Erythroblast (primary cell): ENCODE measurements around the gene HEG1.

Experiments
- DNase-seq, 2 experiments: peaks; one replicate each; lab custom pipeline; 2025; lab: John Stamatoyannopoulos, UW
- GATA1 ChIP-seq: IDR thresholded peaks from 2 replicates; pipeline ENCODE4 v1.6.1; 2011; ENCODE audit warnings: low read depth, mild to moderate bottlenecking, control low read depth, low read length, moderate library complexity
- POLR2A ChIP-seq: IDR thresholded peaks from 2 replicates; pipeline ENCODE4 v1.6.1; 2011; ENCODE audit warnings: mild to moderate bottlenecking, low read length

The HEG1 gene

DNA sequence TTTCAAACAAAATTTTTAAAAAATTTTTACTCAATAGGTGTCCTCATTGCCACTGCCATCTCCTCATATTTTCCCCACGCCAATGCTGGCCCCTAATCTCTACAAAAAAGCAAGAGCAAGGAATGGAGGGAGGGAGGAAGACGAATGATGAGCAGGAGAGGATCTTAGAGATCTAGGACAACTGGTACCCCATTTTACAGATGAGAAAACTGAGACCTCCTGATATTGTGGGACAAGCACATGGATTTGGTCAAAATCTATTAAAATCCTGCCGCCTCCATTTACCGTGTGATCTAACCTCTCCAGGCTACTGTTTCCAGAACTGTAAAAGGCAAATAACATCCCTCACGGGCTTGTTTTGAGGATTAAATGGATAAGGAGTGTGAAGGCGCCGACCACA, 4.6 kb downstream of the HEG1 start:
- DNase-seq: no peak

DNA sequence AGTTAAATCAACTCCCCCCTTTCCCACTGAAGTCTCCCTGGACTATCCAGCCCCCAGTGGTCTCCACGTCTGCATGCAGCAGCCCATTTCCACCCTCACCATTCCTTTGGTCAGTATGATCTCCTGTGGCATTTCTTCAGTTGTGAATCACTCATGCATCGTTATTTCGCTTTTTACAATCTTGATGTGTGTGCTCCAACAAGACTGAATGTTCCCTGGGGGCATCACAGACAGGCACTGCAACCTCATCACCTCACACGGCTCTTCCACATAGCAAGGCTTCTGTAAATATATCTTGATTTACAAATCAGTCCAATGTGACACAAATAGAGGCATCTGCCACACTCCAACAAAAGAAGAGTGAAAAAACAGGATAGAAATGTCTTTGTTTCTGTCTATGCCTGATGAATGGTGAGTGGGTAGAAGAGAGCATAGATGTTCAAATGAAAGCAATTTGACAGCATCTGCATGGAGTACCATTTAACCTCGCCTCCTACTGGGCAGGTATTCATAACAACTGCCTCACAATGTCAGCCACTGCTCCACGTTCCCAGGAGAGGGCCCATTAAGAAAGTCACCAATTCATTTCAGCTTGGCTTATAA, 5.2 kb downstream of the HEG1 start:
- TF ChIP-seq POLR2A: no peak
- no peak for TF ChIP-seq GATA1
- no peak for DNase-seq

More for the DNA sequence above, 4.6 kb downstream of the HEG1 start:
- no peak for TF ChIP-seq POLR2A
- no peak for TF ChIP-seq GATA1

DNA sequence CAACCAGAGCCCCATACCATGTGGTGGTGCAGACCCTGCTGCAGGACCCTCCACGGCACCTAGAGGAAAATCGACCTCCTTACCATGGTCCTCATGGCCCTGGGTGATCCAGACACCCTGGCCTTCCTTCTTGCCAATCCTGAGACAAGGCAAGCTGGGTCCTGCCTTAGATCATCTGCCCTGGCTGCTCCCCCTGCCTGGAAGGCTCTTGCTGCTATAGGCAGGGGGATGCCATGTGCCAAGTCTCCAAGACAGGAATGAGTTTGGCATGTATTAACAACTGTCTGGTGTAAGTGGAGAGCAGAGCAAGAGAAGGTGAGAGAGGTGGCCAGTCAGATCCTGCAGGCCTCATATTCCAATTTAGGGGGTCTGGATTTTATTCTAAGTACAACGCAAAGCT, 7.5 kb downstream of the HEG1 start:
- DNase-seq: no peak
- TF ChIP-seq GATA1: no peak
- TF ChIP-seq POLR2A: no peak

DNA sequence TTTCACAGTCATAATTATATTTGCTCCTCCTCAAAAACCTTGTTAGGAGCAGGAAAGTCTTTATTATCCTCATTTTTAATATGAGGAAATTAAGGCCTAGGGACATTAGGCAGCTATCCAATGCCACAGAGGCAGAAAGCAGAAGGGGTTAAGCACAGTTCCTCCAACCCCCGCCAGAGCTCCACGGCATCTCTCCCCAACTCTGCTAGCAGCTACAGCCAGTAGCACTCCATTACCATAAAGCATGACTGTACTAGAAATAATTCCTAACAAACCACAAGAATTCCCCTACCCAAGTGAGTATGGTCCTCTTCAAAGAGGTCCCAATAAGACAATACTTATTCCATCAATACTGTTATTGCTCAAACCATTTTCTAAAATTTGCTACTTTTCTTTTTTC, 9.8 kb downstream of the HEG1 start:
- TF ChIP-seq POLR2A (no peak), GATA1 (no peak)
- DNase-seq: no peak

DNA sequence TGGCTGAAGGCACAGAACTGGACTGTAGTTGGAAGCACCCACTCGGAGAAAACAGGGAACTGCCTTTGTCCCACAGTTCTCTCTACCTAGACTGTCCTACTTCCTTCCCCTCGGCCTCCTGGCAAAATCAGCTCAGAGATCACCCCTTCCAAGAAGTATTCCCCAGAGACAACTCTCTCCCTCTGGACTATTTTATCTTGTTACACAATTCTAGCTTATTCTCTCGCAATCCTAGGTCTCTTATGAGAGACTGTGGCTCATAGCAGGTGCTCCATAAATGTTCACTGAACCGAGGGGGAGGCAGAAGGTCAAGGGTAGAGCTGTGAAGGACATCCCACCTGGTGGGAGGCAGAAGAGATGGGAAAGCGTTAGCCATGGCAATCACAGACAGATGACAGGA, 10.6 kb downstream of the HEG1 start:
- DNase-seq: no peak
- TF ChIP-seq GATA1: no peak
- no peak for TF ChIP-seq POLR2A

DNA sequence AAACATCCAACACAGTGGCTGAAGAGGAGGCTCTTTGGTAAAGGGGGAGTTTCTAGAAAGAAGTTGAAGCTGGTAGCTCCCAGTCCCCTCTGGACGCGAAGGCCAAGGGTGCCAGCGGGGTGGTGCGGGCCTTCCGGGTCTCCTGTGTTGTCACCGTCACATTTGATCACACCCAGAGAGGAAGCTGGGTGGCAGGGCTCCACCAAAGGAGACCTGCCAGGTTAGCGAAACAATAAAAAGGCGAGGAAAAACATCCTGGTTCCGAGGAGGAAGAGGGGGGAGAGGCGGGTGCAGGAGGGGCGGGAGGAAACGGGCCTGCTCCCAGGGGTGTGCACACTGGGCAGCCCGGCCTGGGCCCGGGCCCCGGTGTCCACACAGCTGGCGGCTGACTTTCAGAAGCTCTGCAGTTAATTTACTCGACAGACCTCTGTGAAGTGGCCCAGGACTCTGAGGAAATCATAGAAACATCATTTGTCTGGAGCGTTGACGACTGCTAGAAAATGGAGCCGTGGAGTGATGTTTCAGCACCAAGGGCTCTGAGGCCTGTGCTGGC, 12.1 kb downstream of the HEG1 start:
- no peak for DNase-seq
- TF ChIP-seq POLR2A (no peak), GATA1 (no peak)

DNA sequence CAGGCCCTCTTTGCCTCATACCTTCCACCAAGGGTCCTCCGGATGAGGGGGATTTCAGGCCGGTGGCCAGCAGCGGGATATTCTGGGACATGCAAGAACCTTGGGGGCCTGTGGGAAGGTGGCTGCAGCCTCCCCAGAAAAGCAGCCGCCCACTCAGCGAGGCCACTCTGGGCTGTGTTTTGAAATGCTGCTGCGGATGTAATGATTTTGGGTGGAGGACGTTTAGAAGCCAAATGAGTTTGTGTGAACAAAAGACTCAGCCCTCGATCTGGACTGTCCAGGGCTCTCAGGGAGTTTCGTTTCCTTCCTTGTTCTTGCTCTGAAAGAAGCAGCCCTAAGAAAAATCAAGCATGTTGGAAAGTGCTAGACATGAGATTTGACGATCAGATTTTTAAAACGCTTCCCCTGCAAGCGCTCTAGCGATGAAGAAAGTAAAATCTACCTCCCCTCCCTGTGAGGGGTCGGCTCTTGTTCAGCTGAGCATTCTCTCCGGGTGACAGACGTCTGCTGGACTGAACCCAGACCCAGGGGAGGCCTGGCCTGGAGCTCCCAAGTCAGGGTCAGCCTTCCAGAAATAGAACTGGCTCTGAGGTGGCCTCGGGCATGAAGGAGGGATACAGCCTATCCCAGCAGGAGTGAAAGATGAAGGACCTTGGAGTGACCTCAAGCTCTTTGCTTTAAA, 12.9 kb downstream of the HEG1 start:
- no peak for DNase-seq
- TF ChIP-seq GATA1: no peak
- TF ChIP-seq POLR2A: no peak

DNA sequence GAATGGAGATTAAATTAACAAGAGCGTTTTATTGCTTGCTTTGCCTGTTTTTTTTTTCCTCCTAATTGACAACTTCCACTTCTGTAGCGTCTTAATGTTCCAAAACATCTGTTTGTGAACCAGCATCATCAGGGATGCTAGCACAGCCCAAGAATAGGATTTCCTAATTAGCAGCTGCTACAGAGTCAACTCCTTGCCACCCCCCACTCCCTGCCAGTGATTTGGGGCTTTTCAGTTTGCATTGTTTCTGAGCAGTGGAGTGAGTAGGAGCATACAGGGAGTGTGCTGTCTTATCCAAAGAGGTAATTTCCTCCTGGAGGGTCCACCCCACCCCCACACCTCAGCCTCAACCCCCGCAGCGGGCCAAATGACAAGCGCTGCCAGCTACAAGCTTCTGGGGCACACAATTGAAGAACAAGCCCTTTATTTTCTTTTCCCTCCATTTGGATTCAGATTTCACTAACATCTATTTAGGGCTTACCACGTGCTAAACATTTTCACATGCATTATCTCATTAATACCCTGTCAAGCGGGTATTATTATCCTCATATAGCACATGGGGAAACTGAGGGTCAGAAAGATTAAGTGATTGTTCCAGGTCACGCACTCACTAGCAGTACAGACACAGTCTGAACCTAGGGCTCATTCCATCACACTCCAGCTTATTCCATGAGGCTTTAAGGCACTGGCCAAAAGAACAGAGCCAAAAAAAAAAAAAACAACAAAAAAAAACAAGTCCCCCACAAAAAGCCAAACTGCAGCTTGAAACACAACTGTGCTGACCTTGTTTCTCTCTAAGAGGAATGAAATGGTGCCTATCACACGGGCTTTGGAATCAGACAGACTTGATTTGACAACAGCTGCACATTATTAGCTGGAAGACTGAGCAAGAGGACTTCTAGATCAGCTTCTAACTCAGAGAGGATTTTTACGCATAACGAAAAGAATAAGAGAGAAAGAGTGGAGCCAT, 16.4 kb downstream of the HEG1 start:
- no peak for DNase-seq
- TF ChIP-seq POLR2A: no peak
- TF ChIP-seq GATA1: no peak

DNA sequence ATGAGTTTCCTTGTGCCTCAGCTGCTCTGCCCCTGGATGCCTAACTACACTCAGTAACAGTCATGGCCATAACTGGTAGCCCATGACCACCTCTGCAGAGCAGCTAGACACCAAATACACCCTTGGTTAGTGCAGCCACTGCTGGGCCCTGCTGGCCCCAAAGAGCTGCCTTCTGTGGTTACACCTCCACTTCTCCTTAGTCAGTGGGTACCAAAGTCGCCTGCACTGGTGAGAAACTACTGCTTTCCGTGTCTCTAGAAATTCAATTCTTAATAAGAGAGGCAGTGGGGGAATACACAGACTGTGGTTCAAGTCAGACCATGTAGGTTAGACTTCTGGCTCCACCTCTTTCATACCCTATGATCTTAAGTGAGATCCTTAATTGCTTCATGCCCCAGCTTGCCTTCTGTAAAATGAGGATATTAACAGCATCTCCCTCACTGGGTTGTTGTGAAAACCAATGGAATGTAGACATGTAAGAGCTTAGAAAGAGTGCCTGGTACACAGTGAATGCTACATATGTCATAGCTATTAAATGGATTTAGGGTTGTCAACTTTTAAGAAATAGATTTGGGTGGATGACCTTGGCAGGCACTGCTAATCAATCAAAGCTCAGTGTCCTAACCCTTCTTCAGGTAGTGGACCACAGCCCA, 18.2 kb downstream of the HEG1 start:
- TF ChIP-seq GATA1 (no peak), POLR2A (no peak)
- no peak for DNase-seq

DNA sequence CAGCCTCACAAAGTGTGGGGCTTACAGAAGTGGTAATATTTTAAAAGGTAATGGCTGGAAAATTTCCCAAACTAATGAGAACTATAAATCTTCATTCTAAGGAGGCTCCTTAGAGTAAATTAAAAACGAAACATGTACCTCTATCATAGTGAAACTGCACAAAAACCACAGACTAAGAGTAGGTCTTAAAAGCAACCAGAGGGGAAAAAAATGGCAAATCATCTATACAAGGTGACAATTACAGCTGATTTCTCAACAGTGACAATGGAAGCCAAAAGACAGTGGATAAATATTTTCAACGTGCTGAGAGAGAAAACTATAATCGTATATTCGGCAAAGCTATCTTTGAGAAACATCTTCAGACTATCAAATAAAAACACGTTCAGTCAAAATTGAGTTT, 20.6 kb downstream of the HEG1 start:
- TF ChIP-seq GATA1: no peak
- no peak for TF ChIP-seq POLR2A
- no peak for DNase-seq

DNA sequence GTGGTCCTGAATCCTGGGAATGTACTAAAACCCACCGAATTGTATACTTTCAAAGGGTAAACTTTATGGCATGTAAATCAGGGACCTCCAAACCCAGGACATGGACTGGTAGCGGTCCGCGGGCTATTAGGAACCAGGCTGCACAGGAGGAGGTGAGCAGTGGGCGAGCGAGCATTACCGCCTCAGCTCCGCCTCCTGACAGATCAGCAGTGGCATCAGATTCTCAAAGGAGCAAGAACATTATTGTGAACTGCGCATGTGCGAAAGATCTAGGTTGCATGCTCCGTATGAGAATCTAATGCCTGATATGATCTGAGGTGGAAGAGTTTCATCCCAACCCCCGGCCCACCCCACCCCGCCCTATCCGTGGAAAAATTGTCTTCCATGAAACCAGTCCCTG, 22.2 kb downstream of the HEG1 start:
- DNase-seq: no peak
- TF ChIP-seq POLR2A (no peak), GATA1 (no peak)

DNA sequence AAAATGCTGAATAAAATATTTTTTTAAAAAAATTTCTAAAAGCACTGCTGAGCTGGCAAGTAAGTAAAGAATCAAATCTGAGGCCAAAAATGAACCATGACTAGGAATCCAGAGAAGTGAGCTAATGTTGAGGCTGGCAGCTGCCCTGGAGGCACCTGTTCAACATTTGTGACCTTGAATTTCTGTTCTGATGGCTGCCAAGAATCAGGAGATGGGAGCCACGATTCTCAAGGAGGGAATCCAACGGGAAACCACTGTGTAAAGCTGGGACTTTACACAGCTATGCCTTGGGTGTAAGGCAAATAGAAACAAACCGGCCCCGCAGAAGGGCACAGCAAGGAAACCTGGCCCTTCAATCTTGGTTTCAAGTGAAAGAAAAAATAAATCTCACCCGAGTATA, 22.7 kb downstream of the HEG1 start:
- DNase-seq: no peak
- TF ChIP-seq POLR2A: no peak
- no peak for TF ChIP-seq GATA1

DNA sequence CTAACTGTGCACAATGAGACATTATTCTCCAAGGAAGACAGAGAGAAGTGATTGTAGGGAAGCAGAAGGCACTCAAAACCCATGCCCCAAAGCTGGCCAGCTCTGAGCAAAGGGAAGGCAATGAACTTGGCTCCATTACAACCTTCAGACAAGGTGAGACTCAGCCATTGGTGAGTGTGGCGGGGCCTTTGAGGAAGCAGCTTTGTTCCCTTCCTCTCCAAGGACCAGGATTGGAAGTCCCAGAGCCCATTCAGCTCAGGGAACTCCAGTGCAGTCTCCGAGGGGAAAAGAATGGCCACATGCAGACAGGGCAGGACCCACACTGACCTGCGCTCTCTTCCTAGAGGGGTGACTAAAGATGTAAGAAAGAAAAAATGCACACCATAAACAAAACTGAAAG, 23.1 kb downstream of the HEG1 start:
- no peak for DNase-seq
- TF ChIP-seq GATA1 (no peak), POLR2A (no peak)
